GM12891 (cell line): Measurements from ENCODE around the gene TUBE1.

Experiments used
- DNase-seq: peaks from one replicate; pipeline ENCODE4 v3.0.0; 2011; ENCODE audit warnings: low spot score; ENCODE audit not compliant: insufficient read length
- FAIRE-seq: peaks from 2 replicates; lab custom pipeline; 2011; peaks lifted over from hg19 to GRCh38; lab: Jason Lieb, UNC
- PAX5 ChIP-seq: IDR thresholded peaks from 2 replicates; pipeline ENCODE4 v1.6.1; 2011; ENCODE audit warnings: low read length, moderate library complexity, mild to moderate bottlenecking; ENCODE audit not compliant: insufficient read depth, severe bottlenecking
- POLR2A ChIP-seq: IDR thresholded peaks from 2 replicates; pipeline ENCODE4 v1.6.1; 2011; ENCODE audit warnings: low read depth, low read length, control low read depth
- POLR2AphosphoS5 ChIP-seq: IDR thresholded peaks from 2 replicates; pipeline ENCODE4 v1.6.1; 2011; ENCODE audit warnings: low read depth, low read length, control low read depth
- POU2F2 ChIP-seq: IDR thresholded peaks from 2 replicates; pipeline ENCODE4 v1.6.1; 2011; ENCODE audit warnings: low read depth, mild to moderate bottlenecking, control low read depth, low read length, moderate library complexity
- SPI1 ChIP-seq: IDR thresholded peaks from 2 replicates; pipeline ENCODE4 v1.6.1; 2011; ENCODE audit warnings: low read depth, low read length, control low read depth
- TAF1 ChIP-seq: IDR thresholded peaks from 2 replicates; pipeline ENCODE4 v1.6.1; 2011; ENCODE audit warnings: low read depth, low read length, control low read depth

TUBE1 gene

GRCh38 chr6:112038268-112038667 is 49.0 kb downstream of the TUBE1 start:
- TF ChIP-seq SPI1 = no peak
- TF ChIP-seq POU2F2 = no peak
- TF ChIP-seq PAX5 = no peak
- TF ChIP-seq POLR2A = no peak
- no peak for TF ChIP-seq POLR2AphosphoS5
- no peak for TF ChIP-seq TAF1
- no peak for DNase-seq
- FAIRE-seq = no peak

GRCh38 chr6:112037783-112038216 is 49.5 kb downstream of the TUBE1 start:
- DNase-seq (no peak), FAIRE-seq (no peak)
- TF ChIP-seq POLR2AphosphoS5 = no peak
- TF ChIP-seq POU2F2 = no peak
- TF ChIP-seq PAX5 = no peak
- TF ChIP-seq POLR2A = no peak
- TF ChIP-seq SPI1 = no peak
- TF ChIP-seq TAF1 = no peak

GRCh38 chr6:112036088-112036637 is 51.1 kb downstream of the TUBE1 start:
- FAIRE-seq (no peak), DNase-seq (no peak)
- TF ChIP-seq TAF1 (no peak), PAX5 (no peak), POLR2AphosphoS5 (no peak), POLR2A (no peak), POU2F2 (no peak), SPI1 (no peak)

GRCh38 chr6:112034616-112034995 is 52.7 kb downstream of the TUBE1 start:
- DNase-seq = no peak
- TF ChIP-seq POLR2A = no peak
- TF ChIP-seq TAF1 = no peak
- TF ChIP-seq POLR2AphosphoS5 = no peak
- no peak for TF ChIP-seq PAX5
- FAIRE-seq = no peak

DNA sequence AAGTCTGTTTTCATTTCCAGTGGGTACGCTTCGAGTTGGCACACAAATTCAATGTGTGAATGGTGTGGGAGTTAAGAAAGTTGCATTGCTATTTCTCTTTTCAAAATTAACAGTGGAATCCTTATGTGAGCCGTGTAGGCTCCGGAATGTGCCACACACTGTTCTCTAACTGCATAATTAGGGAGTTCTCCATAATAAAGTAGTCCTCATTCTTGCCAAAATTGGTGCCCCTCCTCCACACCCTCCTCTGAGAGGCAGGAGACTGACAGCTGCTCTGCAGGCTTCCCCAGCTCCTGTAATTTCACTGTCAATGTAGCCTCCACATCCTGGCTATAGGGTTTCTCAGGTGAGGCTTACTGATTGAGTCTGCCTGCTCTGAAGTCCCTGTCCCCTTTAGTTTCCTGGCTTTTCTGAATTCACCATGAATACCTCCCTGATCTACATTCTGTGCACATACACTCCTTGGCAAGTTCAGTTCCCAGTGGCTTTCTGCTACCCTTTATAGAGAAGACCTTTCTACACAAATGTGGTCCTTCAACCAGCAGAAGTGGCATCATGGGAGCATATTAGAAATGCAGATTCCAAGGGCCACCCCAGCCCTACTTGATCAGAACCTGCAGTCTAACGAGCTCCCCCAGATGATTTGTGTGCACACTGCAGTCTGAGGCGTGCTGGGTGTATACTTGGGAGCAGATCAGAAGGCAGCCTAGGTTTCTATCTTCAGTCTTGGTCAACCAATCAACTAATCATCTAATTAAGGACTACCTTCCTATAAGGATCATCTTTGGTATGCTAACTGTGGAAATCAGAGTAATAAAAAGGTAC is 53.3 kb downstream of the TUBE1 start:
- no peak for FAIRE-seq
- no peak for TF ChIP-seq POU2F2
- no peak for TF ChIP-seq PAX5
- TF ChIP-seq TAF1 = no peak
- TF ChIP-seq POLR2AphosphoS5 = no peak
- no peak for TF ChIP-seq POLR2A
- no peak for TF ChIP-seq SPI1
- no peak for DNase-seq

- FAIRE-seq (no peak), DNase-seq (no peak)
- TF ChIP-seq POLR2A = no peak
- TF ChIP-seq TAF1 = no peak
- TF ChIP-seq PAX5 = no peak
- TF ChIP-seq POLR2AphosphoS5 = no peak
- TF ChIP-seq SPI1 = no peak
- TF ChIP-seq POU2F2 = no peak
Observed at GRCh38 chr6:112032728-112033127, 54.6 kb downstream of the TUBE1 start.

GRCh38 chr6:112031960-112032359 is 55.3 kb downstream of the TUBE1 start:
- FAIRE-seq = no peak

GRCh38 chr6:112030961-112031660 is 56.2 kb downstream of the TUBE1 start:
- TF ChIP-seq POU2F2 (no peak), POLR2AphosphoS5 (no peak), POLR2A (no peak), PAX5 (no peak)
- FAIRE-seq = no peak
- no peak for DNase-seq

More at GRCh38 chr6:112031960-112032359, 55.3 kb downstream of the TUBE1 start:
- TF ChIP-seq POLR2A (no peak), POLR2AphosphoS5 (no peak), TAF1 (no peak), POU2F2 (no peak), PAX5 (no peak), SPI1 (no peak)
- DNase-seq = no peak

- TF ChIP-seq POLR2A (no peak), PAX5 (no peak), TAF1 (no peak), SPI1 (no peak)
- FAIRE-seq (no peak), DNase-seq (no peak)
Observed at GRCh38 chr6:112030206-112030960, 56.9 kb downstream of the TUBE1 start.
